ENCODE data around the gene ZNF778. TPM values are rescaled to one million over a fixed set of nuclear protein-coding genes. Genes with fewer than 3 reads are reported as not detected.

Gene ZNF778
- total RNA-seq, 1 donor from 2014 or later: 5.8 TPM

DNA sequence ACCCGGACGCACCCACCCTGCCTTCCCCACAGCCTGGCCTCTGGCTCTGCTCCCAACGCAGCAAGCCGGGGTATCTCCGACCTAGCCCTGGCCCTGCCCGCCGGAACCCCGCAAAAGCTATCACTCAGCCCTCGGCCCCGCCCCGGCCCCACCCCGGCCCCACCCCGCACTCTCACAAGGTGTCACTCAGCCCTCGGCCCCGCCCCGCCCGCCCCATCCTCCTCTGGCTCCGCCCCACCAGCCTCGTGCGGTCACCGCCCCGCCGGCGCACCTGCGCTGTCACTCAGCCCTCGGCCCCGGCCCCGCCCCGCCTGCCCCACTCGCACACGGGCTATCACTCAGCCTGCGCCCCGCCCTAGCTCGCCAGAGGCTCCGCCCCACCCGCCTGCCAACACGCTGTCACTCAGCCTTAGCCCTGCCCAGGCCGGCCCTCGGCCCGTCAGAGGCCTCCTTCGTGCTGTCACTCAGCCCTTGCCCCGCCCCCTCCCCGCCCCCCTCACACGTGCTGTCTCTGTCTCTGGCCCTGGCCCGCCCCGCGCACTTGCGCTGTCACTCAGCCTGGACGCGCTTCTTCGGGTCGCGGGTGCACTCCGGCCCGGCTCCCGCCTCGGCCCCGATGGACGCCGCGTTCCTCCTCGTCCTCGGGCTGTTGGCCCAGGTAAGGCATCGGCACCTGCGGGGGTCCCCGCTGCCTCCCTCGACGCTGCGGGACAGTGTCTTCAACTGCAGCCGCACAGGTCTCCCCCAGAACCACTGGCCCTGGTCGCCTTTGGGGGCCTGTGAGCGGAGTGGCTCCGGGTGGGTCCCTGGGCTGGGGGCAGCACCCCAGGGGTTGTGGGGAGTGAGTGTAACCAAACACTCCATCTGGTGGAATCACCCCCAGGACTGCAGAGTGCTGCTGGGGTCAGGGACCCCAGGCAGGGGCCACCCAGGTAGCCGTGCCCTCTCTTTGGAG is 46.0 kb upstream of the ZNF778 start, which contains the start of gene CDH15:
Gene CDH15 (plus strand): TSS at position 533 of the 955 bp plus-strand sequence. CDS start 84 bp downstream, at position 617.
- Mint-ChIP-seq H3K27me3 (ENCODE audit: low read depth) (peaks cover 3% of the 10 kb centered on the region), H3K9me3 (ENCODE audit: low read depth) (no peaks in the 10 kb centered on the region), H3K36me3 (ENCODE audit: low read depth) (no peaks in the 10 kb centered on the region), H3K4me1 (ENCODE audit: low read depth) (peaks cover 15% of the 10 kb centered on the region), H3K4me3 (ENCODE audit: unreplicated experiment) (peak within 1 kb of the TSS; percentile 53), H3K27ac (ENCODE audit: unreplicated experiment) (no peak within 1 kb of the TSS)
- DNase-seq (ENCODE audit: low spot score): no peak
- TF ChIP-seq, protein P1, sequence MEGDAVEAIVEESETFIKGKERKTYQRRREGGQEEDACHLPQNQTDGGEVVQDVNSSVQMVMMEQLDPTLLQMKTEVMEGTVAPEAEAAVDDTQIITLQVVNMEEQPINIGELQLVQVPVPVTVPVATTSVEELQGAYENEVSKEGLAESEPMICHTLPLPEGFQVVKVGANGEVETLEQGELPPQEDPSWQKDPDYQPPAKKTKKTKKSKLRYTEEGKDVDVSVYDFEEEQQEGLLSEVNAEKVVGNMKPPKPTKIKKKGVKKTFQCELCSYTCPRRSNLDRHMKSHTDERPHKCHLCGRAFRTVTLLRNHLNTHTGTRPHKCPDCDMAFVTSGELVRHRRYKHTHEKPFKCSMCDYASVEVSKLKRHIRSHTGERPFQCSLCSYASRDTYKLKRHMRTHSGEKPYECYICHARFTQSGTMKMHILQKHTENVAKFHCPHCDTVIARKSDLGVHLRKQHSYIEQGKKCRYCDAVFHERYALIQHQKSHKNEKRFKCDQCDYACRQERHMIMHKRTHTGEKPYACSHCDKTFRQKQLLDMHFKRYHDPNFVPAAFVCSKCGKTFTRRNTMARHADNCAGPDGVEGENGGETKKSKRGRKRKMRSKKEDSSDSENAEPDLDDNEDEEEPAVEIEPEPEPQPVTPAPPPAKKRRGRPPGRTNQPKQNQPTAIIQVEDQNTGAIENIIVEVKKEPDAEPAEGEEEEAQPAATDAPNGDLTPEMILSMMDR (IDR thresholded peaks at IDR 0.05): no peak

DNA sequence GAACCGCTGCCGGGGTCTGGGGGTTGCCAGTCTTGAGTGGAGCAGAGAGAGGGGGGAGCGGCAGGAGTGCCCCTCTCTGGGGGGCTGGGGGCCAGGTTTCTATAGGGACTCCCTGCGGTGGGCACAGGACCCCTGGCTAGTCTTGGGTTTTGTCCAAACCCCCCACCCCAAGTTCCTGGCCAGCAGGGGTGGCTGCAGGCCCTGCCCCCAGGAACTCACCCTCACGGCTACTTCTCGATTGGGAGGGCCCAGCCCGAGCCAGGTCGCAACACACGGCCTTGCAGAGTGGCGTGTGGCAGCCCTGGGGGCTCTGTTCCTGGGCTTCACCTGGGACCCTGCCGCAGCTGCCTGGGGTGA is 45.4 kb upstream of the ZNF778 start:
- Mint-ChIP-seq H3K27ac (ENCODE audit: unreplicated experiment) (no peak overlapping the region), H3K27me3 (ENCODE audit: low read depth) (no peaks in the 10 kb centered on the region), H3K4me3 (ENCODE audit: unreplicated experiment) (no peak overlapping the region), H3K4me1 (ENCODE audit: low read depth) (peaks cover 15% of the 10 kb centered on the region), H3K36me3 (ENCODE audit: low read depth) (no peaks in the 10 kb centered on the region), H3K9me3 (ENCODE audit: low read depth) (no peaks in the 10 kb centered on the region)
- DNase-seq (ENCODE audit: low spot score): no peak
- TF ChIP-seq, protein P1 (IDR thresholded peaks at IDR 0.05): no peak

GRCh38 chr16:89172528-89173173 is 44.9 kb upstream of the ZNF778 start:
- TF ChIP-seq, protein P1 (IDR thresholded peaks at IDR 0.05): no peak
- H3K27ac Mint-ChIP-seq (ENCODE audit: unreplicated experiment): no peak overlapping the region
- H3K4me3 Mint-ChIP-seq (ENCODE audit: unreplicated experiment): no peak overlapping the region
- H3K36me3 Mint-ChIP-seq (ENCODE audit: low read depth): no peaks in the 10 kb centered on the region
- H3K9me3 Mint-ChIP-seq (ENCODE audit: low read depth): no peaks in the 10 kb centered on the region
- no peaks in the 10 kb centered on the region for H3K27me3 Mint-ChIP-seq (ENCODE audit: low read depth)
- no peak for DNase-seq (ENCODE audit: low spot score)
- peaks cover 15% of the 10 kb centered on the region for H3K4me1 Mint-ChIP-seq (ENCODE audit: low read depth)

DNA sequence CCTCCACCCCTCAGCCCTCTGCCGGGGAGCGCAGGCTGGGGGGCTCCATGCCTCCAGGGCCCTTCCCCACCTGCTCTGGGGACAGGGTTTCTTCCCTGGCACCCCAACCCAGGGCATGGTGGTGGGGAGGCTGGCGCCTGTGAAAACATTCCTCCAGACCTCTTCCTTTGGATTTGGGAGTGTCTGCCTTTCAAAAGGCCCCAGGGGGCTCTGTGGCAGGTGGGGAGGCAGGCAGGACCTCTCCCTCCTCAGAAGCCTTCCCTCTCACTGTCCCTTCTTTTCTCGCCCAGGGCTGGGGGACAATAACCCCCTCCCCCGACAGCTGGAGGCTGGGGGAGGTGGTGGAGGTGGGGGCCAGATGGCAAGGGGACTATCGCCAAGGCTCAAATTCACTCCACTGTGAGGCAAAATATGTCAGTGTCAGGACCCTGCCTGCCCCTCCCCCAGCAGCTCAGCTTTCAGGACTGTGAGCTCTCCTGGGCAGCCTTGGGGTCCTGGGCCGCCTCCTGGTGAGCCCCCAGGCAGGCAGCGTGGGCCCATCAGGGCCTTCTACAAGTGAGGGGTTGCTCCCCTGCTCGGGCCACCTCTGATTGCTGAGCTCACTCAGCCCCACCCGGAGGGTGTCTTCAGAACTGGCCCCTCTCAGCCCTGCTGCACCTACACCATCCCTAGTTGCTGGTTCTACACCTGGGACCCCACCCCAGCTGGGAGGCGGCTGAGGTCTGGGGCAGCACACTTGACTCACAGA is 44.2 kb upstream of the ZNF778 start:
- Mint-ChIP-seq H3K36me3 (ENCODE audit: low read depth) (no peaks in the 10 kb centered on the region), H3K27ac (ENCODE audit: unreplicated experiment) (no peak overlapping the region), H3K9me3 (ENCODE audit: low read depth) (no peaks in the 10 kb centered on the region), H3K27me3 (ENCODE audit: low read depth) (no peaks in the 10 kb centered on the region), H3K4me1 (ENCODE audit: low read depth) (peaks cover 15% of the 10 kb centered on the region), H3K4me3 (ENCODE audit: unreplicated experiment) (no peak overlapping the region)
- TF ChIP-seq, protein P1 (IDR thresholded peaks at IDR 0.05): no peak
- no peak for DNase-seq (ENCODE audit: low spot score)

Data from chondrocyte (in vitro differentiated cells).